Tibial nerve (tissue), 3 donors: Measurements from ENCODE around the gene PBLD.

ENCODE experiments used
- CTCF ChIP-seq, 5 experiments: fragments of 200-600 bp in 3 of 5; fragments of 450-650 bp in 2 of 5; sonication (generic) in 3 of 5; IDR thresholded peaks; one replicate each; pipeline ENCODE4 v1.5.1; 2016 to 2019; ENCODE audit warnings: antibody characterized with exemption in 5 of 5, mild to moderate bottlenecking in 3 of 5, moderate library complexity in 2 of 5
- POLR2A ChIP-seq, 2 donors: fragments of 450-650 bp; IDR thresholded peaks; one replicate each; pipeline ENCODE4 v1.6.1; 2017; ENCODE audit warnings: antibody characterized with exemption in 2 of 2, mild to moderate bottlenecking in 2 of 2, moderate library complexity in 2 of 2

GRCh38 chr10:68301790-68302502 lies 30.8 kb downstream of the PBLD start:
- TF ChIP-seq CTCF (IDR thresholded peaks at IDR 0.05) = peak; percentile 42 to 74 (median 48)
- TF ChIP-seq POLR2A (IDR thresholded peaks at IDR 0.05) = no peak
